RPMI7951 (cell line): Measurements from ENCODE around the gene PHLDA1. TPM values are rescaled to one million over a fixed set of nuclear protein-coding genes. Genes with fewer than 3 reads are reported as not detected.

Experiments used
- DNase-seq: peaks from one replicate; pipeline ENCODE4 v3.0.0-alpha.2; 2012; ENCODE audit warnings: low read depth
- total RNA-seq: library from RNA; depleted of rRNA; stranded (reverse); fragments of >200 nt; shearing (Covaris generic); gene quantifications from 2 replicates; pipeline ENCODE4 v1.2.3, GENCODE V29; 2014

Gene PHLDA1
- total RNA-seq, 1 experiment from 2014 or later = 127 TPM

- DNase-seq = peak; percentile 82
Measured at GRCh38 chr12:76037130-76038103, 5.8 kb upstream of the PHLDA1 start.

- DNase-seq = no peak
Measured at GRCh38 chr12:76035045-76035444, 3.5 kb upstream of the PHLDA1 start.

- DNase-seq = peak; percentile 45
Measured at GRCh38 chr12:76033081-76034011, 1.8 kb upstream of the PHLDA1 start.

- peak; percentile 68 for DNase-seq
Measured at GRCh38 chr12:76032043-76032981, 736 bp upstream of the PHLDA1 start.

GRCh38 chr12:76031081-76031413 is 529 bp downstream of the PHLDA1 start:
- no peak for DNase-seq

- DNase-seq = no peak
Measured at GRCh38 chr12:76030341-76031080, 1.1 kb downstream of the PHLDA1 start.

- peak; percentile 56 for DNase-seq
Measured at GRCh38 chr12:76029982-76030340, 1.6 kb downstream of the PHLDA1 start.

GRCh38 chr12:76028571-76029277 is 2.9 kb downstream of the PHLDA1 start:
- peak; percentile 35 for DNase-seq

GRCh38 chr12:76026643-76027063 is 4.9 kb downstream of the PHLDA1 start:
- DNase-seq = peak; percentile 50

GRCh38 chr12:76025601-76026575 is 5.7 kb downstream of the PHLDA1 start:
- peak; percentile 71 for DNase-seq

GRCh38 chr12:76024942-76025600 is 6.5 kb downstream of the PHLDA1 start:
- peak; percentile 83 for DNase-seq

GRCh38 chr12:76024102-76024781 is 7.3 kb downstream of the PHLDA1 start:
- peak; percentile 34 for DNase-seq

GRCh38 chr12:76023069-76023690 is 8.4 kb downstream of the PHLDA1 start:
- DNase-seq = no peak

- DNase-seq = no peak
Measured at GRCh38 chr12:76022506-76022905, 9.1 kb downstream of the PHLDA1 start.

- DNase-seq = peak; percentile 98
Measured at GRCh38 chr12:76020731-76021672, 10.6 kb downstream of the PHLDA1 start.

GRCh38 chr12:76020281-76020680 is 11.3 kb downstream of the PHLDA1 start:
- DNase-seq = peak; percentile 96
